ENCODE measurements around the gene TOM1L1.

TOM1L1 gene

DNA sequence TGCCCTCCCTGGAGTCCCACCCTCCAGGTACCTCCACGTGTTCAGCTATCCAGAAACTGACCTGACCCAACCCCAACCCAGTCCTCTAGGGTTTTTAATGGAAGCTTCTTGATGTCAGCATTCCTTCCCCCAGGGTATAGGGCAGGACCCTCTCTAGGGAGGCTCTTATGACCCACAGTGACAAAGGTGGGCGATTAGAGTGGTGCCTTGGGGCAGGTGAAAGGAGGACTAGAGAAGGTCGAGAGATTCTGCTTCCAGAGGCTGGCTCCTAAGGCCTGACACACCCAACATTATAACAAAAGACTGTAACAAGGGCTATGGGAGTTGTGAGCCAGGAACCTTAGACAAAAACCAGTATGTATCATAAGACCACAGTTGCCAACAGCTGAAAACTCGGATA lies 50.6 kb downstream of the TOM1L1 start:
- no peak for DNase-seq

DNA sequence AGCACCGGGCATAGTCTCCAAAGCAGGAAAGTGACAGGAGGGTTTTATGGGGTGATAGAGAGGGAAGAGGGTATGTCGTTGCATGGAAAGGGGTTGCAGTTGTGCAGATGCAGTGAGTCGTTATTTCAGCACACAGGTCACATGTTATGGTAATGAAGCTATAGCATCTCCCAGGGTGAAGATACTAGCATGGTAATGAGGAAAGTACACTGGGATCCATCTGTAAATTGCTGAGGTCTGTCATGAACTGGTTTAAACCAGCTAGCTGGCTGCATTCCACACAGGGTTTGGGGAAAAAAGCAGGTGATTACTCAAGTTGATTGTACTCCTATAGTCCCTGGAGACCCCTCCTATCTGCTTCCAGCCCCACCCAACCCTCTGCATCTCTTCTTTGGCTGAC lies 56.1 kb downstream of the TOM1L1 start:
- DNase-seq, result no peak

DNA sequence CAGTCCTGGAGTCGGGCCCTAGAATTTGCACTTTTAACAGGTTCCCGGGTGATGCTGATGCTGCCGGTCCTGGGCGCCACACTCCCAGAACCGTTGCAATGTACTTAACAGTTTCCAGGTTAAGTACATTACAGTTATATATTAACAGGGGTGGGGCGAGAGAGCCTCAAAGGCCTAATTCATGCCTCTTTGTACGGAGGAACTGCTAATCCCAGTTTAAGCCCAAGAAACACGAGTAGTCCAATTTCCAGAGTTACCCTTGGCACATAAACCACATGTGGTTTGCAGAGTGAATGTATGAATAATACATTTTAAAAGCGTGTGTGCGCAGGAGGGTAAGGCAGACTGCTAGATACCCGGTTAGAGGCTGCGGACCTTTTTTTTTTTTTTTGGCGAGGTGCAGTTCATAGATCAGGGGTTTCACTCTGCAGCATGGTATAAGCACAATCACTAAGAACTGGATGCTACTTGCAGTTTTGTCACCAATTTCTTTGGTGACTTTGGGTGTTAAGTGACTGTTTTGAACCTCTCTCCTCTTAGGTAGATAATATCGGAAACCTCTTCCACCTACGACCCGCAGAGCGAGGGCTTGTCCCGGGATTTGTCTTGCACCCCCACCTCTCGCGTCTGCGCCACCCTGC lies 67.1 kb downstream of the TOM1L1 start:
- peak in 1 of 2 experiments; percentile 67 for DNase-seq

DNA sequence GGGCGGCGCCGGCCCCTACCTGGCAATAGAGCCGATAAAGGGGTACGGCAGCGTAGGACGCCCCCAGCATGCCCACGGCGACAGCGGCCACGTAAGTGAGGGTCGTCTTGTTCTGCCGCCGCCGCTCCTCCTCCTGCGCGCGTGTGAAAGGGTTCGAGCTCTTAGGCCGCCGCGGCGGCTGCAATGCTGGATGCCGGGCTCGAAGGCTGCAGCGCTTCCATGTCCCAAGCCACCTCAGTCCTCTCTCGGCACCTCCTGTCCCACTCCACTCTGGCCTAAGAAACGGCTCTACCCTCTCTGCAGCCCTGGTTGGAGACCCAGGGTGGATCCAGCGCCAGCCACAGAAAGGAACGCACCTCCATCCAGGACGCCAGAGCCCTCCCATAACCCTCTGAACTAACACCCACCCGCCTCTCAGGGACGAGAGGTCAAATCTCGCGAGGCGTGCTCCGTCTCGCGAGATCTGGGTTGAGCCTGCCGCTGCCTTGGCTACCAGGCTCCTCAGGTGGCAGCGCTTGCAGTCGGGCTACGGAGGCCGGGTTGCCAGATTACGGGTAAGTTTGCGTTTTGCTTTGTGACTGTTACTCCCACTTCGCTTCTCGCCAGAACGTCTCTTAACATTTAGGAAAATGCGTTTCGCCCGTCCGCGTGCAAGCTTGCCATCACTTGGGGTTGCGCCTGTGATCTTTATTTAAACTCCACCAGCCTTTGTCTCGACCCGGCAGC lies 67.8 kb downstream of the TOM1L1 start, which contains the start of the genes COX11 and STXBP4:
COX11 (minus strand) TSS at position 393 of the 726 bp plus-strand sequence; CDS start at position 385, 8 bp downstream.
STXBP4 (plus strand) TSS at position 504 of the 726 bp plus-strand sequence. CDS start 17,455 bp downstream, outside the sequence.
- peak; percentile 98 to 99 for DNase-seq

DNA sequence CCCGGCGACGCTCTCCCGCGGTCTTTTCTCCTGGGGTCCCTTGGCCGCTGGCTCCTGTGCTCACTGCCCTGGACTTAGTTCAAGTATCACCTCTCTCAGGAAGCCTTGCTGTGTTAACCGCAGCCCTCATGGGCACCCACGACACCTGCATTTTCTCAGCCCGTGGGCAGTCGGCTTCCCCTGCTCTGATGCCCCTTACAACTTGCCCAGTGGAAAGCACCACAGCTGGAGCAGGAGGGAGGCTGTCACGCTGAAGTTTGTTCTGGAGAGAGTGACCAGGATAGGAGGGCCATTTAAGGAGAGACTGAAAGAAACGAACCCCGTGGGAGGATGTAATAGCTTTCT lies 68.3 kb downstream of the TOM1L1 start:
- peak; percentile 54 to 77 for DNase-seq

DNA sequence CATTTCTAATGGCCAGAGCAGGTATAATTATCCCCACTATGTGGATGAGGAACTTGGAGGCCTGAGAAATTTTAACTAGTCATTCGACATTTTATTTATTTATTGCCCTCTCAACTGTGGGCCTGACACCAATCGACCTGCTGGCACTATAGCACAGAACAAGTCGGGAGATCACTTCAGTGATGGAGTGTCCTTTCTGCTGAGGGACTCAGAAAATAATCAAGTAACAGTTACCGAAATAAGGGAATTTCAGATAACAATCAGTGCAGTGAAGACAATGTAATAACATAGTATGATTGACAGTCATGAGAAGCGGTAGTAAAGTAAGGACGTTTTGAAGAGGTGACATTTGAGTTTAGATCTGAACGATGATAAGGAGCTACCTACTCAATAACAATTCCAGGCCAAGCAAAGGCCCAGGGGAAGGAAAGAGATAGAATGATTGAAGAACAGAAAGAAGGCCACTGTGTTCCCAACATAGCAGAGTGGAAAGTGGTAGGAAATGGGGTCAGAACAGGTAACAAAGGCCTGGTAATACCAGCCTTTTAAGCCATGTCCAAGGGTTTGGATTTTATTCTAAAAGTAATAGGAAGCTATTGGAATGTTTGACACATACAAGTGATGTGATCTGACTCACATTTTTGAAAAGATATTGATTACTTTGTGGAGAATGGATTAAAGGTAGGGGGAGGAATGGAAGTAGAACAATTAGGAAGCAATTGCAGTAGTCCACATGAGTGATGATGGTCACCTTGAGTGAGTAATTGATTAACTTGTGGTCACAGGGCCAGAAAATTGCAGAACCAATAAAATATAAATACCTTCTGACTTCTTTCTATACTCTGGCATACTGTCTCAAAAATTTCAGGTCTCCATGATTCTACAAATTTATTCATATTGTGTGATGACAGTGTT lies 69.3 kb downstream of the TOM1L1 start:
- DNase-seq, result no peak

DNA sequence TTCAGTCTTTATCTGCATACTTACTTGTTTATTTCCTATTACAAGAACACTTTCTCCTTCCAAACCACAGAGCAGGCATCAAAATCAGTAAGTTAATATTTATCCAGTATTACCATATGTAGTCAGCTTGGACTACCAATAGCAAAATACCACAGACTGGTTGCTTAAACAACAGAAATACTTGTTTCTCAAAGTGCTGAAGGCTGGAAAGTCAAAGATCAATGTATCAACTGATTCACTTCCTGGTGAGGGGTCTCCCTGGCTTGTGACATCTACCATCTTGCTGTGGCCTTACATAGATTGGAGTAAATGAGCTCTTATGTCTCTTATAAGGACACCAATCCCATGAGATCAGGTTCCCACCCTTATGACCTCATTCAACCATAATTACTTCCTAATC lies 70.5 kb downstream of the TOM1L1 start:
- no peak for DNase-seq

DNA sequence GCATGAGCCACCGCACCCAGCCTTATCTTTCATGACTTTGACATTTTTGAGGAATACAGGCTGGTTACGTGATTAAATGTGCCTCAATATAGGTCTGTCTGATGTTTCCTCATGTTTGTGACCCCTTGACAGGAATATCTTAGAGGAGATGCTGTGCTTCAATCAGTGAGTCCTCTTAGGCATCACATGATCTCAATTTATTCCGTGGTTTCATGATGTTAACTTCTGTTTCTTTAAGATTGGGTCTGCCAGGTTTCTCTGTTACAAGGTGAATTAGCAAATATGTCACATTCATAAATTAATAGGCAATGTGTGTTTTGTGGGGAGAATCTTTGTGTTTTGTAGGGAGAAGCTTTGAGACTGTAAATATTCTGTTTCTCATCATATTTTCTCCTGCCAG lies 71.2 kb downstream of the TOM1L1 start:
- no peak for DNase-seq

DNA sequence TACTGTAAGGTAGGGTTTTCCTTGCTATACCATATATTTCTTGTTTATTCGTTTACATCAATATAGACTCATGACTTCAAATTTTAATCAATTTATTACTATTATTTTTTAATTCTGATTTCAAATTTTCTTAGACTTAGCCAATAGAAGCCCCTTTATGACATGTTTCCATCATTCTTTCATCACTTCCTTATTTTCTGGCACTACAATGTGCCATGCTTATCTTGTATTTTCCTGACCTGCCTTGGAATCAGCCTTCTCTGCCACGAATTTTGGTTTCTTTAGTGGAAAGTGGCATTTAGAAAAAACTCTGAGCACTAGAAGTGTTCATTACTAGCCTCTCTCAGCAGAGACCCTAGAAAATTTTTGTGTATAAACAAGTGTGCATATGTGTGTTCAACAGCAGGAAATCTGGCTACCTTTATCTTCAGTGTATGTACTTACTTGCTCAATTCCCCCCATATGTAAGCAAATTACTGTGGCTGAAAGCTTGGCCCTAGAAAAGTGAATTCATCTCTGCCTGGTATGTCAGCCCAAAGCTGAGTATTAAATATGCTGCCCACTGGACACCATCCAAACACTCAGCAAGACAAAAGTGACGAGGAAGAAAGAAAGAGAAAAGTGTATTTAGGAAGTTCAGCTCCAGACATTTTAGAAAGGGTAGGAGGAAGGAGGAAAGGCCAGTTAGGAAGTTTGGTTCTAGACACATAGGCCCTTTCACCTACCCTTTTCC lies 71.9 kb downstream of the TOM1L1 start:
- DNase-seq, result no peak

DNA sequence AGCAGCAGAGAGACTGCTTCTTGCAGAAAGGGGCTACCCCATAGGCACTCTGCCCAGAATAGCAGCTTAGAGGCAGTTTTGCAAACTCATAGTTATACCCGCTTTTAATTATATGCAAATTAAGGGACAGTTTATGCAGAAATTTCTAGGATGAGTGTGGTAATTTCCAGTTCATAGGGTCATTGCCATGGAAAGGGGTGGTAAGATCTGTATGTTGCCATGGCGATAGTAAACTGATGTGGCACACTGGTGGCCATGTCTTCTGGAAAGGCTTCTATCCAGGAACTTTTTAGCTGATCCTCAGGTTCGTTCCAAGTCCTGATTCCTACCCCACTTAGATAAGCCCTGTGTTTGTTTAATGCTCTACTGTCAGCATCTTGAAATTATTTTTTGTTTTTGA lies 74.1 kb downstream of the TOM1L1 start:
- no peak for DNase-seq

DNA sequence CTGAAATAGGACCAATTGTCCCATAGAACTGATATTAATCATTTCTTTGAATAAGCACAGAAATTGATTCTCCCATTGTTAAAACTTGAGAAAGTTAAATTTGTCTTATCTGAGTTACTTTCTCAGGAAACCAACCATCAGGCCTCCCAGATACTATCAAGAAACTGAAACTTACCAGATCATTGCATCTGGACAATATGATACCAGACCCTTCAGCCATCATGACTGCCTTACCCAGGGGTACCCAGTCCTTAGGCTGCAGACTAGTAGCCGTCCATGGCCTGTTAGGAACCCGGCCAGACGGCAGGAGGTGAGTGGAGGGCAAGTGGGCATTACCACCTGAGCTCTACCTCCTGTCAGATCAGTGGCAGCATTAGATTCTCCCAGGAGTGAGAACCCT lies 75.7 kb downstream of the TOM1L1 start:
- DNase-seq, result no peak

DNA sequence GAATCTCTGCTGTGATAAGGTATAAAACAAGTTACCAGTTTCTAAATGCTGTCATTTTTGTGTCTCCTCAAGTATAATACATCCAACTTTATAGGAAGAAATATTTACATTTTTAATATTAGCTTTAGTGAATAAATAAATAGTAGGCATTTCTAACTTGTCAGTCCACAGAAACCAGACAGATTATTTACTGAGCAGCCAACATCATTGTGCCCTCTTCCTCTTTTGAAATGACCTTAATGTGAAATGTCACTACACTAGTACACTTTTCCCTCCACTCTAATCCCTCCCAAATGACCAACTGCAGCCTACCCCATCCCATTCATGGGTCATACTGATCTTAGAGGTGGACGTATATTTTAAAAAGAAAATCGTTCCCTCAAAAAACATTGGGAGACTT lies 77.1 kb downstream of the TOM1L1 start:
- DNase-seq, result peak in 1 of 2 experiments; percentile 4

DNA sequence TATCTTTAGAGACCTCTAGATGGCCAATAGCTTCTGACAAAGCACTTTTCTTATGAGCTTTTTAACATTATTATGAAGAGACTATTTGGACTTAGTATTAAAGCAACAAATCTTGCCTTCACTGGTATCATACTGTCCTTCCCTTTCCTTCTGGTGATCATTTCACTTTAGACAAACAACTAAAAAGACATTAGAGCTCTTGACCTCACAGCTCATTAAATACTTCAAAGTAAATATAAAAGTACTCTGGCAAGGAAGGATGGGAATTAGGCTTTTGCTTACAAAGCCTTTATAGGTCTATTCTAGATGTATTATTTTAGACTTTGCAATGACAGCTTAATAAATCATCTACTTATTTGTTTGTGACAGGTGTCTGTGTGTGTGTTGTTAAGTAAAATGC lies 79.0 kb downstream of the TOM1L1 start:
- no peak for DNase-seq

DNA sequence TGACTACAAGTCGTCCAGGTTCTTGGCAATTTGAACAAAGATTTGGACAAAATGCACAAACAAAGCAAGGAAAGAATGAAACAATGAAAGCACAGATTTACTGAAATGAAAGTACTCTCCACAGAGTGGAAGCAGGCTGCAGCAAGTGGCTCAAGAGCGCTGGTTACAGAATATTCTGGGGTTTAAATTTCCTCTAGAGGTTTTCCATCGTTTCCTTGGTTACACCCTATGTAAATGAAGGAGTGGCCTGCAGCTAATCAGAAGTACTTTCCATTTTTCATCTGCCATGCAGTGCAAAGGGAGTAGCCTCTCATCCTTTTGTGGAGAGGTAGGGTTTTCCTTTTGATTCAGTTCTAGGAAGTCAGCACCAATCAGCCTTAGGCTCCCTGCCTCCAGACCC lies 79.7 kb downstream of the TOM1L1 start:
- DNase-seq, result no peak

DNA sequence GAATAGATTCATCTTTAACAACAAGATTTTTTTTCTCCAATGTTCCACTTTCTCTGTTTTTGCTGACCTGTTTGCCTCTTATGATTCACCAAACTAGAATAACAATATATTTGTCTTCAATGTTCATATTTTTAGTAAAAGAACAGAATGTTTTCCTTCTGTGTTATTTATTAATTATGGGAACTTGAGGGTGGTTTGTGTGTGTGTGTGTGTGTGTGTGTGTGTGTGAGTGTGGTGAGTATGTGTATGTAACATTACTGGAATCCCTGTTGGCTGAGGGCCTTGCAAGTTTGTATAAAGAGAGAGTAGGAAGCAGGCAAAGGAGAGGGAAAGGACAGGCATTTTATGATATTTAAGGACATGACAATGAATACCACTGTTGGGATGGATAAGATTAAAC lies 81.7 kb downstream of the TOM1L1 start:
- DNase-seq, result no peak

DNA sequence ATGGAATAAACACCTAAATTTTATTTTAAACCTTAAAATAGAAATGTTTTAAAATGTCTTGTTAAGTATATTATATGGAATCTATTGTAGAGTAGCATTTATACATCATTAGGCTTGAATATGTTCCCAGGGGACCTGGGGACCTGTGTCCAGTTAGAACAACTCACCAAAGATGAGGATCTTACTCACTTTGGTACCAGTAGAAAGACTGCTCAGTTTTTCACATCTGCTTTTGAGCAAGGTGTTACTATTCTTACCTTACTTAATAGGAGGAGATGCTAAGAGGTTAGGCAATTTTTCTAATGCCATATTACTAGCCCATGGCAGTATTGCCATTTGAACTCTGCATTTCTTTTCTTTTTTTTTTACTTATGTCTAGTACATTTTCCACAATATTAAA lies 82.6 kb downstream of the TOM1L1 start:
- no peak for DNase-seq

DNA sequence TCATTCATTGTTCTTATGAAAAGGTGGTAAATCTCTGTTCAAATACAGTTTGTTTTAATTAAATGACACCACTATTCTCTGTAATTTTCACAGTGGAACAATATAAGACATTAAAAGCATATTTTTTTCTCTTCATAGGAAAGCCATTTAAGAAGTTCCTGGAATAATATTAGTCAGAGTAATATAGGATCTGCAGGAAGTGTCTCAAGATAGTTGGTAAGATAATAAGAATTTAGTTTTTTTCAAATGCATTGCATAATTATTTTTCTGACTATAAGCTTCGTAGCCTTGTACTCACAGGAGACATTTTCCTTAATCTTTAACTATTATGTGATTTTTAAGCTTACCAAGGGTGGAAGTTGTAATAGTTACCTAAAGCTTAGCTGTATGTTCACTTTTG lies 84.8 kb downstream of the TOM1L1 start:
- DNase-seq, result no peak

DNA sequence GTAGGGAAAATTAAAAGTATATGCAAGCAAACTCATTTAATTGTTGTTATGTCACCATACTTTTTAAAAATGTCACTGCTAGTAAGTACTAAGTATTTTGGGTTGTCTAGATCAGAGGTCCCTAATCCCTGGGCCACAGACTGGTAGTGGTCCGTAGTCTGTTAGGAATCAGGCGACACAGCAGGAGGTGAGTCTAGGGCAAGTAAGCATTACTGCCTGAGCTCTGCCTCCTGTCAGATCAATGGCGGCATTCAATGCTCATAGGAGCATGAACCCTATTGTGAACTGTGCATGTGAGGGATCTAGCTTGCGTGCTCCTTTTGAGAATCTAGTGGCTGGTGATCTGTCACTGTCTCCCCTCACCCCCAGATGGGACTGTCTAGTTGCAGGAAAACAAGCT lies 89.5 kb downstream of the TOM1L1 start:
- no peak for DNase-seq

DNA sequence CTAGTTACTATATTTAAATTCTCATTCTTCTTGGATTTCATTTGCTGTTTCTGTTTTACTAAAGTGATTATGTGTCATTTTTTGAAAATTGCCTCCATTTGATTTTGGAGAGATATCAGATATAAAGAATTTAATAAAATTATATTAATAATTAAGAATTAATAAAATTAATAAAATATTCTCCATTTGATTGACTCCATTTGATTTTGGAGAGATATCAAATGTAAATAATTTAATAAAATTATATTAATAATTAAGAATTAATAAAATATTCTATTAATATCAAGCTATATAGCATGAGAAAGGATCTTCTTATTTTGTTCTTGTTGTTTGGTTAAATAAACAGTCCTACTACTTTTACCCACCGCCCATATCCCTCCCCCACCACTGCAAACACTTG lies 90.9 kb downstream of the TOM1L1 start:
- DNase-seq, result no peak

DNA sequence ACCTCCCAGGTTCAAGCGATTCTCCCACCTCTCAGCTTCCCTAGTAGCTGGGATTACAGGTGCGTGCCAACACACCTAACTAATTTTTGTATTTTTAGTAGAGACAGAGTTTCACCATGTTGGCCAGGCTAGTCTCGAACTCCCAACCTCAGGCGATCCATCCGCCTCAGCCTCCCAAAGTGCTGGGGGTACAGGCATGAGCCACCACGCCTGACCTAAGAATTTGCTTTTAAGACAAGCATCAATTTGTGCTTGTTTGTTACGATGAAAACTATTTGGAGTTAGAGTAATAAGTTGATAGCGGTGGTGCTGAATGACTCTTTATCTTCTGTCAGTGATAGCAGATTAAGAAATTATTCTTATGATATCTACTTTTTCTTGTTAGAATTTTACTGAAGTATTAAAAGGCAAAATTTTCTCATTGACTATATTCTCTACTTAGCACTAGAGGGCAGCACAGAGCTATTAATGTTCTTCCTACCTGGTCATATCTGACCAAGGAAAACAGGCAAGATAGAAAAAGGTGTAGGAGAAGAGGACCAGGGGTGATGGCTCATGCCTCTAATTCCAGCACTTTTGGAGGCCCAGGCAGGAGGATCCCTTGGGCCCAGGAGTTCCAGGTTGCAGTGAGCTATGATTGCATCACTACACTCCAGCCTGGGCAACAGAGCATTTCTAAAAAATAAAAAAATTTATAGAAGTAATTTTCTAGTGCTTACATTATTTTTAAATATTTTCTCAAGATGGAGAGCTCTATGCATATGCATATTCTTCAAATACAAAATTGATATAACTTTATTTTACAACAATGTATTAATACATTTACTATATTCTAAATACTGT lies 92.4 kb downstream of the TOM1L1 start:
- peak; percentile 76 to 82 for DNase-seq

DNA sequence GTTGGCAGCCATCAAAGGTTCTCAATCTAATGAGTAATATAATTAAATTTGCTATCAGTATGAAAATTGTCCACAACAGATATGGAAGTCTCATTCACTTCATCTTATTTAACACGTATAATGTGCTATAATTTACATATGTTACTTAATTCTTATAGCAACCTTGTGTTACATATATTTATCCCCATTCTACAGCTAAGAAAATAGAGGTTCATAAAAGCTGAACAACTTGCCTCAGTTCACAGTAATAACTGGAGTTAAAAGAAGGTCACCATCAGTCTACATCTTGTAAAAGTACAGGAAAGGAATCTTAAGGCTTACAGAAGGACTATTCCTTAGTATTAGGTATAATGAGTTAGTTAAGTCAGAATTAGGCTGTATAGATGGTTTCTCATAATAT lies 95.8 kb downstream of the TOM1L1 start:
- no peak for DNase-seq

DNA sequence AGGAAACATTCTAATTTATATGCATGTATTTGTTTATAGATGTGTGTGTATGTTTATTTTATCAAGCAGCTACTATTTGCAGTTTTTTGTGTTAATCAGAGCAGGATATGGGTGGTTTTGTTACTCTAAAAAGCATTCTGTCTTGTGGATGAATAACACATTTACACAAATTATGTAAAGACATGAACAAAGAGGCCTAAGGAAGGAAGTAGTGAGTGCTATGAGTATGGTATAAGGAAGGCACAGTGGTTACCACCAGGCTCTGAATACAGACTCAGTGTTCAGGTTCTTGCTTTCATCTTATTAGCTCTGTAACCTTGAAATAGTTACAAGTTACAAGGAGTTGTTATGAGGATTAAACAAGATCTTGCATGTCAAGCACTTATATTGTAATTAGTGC lies 101.8 kb downstream of the TOM1L1 start:
- DNase-seq, result peak; percentile 51 to 63

Measured in Kasumi-1 (cell line).